GM19324 (cell line): ENCODE measurements around the gene EXOC3L1.

Source experiments
- ATAC-seq: cut with Tn5 transposase; IDR thresholded peaks from one replicate; pipeline ENCODE4 v1.9.1; 2021; ENCODE audit warnings: mild to moderate bottlenecking, moderate library complexity; ENCODE audit not compliant: unreplicated experiment, low FRiP score

Gene EXOC3L1

DNA sequence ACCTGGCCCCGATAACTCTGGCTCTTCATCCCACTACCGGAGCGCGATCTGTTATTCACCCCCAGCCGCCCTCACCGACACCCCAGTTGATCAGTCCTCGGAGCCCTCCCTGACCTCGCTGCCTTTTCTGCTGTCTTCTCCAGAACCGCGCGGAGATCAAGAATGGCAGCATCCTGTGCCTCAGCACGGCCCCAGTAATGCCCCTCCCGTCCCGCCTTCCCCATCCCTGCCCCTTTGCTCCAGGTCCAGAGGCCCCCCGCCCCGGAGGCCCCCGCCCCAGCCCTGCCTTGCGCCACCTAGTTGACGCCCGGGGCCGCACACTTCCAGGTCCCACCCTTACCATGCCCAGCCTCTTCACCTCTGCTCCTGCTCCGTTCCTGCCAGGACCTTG lies 9.9 kb upstream of the EXOC3L1 start:
- no peak for ATAC-seq

DNA sequence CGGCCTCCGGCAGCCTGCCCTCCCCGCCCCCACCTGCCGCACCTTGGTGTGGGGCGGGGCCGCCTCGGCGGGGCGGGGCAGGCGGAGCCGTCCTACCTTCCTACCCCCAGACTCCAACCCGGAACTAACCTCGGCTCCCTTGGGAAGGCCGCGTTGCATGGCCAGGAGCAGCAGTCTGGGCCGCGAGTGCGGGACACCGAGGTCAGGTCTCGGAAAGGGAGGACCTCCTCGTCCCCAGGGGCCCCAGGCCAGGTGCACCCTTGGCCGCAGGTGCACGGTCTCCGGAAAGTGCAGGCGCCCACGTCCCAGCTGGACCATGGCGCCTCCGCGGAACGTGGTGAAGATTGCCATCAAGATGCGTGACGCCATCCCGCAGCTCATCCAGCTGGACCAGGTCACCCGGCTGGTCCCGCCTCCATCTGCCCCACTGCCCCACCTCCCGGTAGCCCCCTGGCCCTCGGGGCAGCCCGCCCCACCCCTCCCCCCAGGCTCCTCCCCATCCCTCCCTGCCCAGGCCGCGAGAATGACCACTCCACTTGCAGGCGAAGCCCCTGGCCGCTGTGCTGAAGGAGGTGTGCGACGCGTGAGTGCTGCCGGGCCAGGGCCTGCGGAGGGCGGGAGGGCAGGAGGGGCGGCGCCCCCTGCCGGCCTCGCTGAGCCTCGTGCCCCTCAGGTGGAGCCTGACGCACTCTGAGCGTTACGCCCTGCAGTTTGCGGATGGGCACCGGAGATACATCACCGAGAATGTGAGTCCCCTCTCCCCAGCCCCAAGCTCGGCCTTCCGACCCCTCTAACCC lies 9.3 kb upstream of the EXOC3L1 start, which contains the start of gene ELMO3:
Gene ELMO3 (plus strand): TSS at position 121 of the 797 bp plus-strand sequence. CDS start 196 bp downstream, at position 317.
- ATAC-seq = no peak

DNA sequence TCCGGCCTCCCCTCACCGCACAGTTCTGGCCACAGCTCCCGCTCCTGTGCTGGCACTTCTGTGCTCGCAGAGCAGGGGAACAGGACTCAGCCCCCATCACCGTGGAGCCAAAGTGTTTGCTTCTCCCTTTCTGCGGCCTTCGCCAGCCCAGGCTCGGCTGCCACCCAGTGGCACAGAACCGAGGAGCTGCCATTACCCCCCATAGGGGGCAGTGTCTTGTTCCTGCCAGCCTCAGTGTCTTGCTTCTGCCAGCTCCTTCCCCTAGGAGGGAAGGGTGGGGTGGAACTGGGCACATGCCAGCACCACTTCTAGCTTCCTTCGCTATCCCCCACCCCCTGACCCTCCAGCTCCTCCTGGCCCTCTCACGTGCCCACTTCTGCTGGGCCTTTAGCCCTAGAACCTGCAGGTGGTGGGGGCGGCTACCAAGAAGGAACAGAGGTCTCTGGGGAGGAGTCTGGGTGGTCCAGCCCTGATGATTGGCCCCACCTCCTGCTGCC lies 8.3 kb upstream of the EXOC3L1 start:
- no peak for ATAC-seq

DNA sequence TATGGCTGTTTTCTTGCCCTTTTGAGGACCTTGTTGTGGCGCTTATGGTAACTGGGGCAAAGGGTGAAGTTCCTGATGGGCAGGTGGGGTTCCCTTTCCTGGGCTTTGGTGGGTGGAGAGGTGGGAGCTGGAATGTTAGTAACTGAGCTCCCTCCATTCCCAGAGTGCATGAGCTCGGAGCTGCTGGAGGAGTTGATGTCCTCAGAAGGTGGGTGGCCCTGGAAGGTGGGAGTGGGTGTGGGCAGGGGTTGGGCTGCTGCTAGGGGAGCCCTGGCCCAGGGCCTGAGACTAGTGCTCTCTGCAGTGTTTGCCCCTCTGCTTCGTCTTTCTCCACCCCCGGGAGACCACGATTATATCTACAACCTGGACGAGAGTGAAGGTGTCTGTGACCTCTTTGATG lies 7.8 kb upstream of the EXOC3L1 start:
- no peak for ATAC-seq

DNA sequence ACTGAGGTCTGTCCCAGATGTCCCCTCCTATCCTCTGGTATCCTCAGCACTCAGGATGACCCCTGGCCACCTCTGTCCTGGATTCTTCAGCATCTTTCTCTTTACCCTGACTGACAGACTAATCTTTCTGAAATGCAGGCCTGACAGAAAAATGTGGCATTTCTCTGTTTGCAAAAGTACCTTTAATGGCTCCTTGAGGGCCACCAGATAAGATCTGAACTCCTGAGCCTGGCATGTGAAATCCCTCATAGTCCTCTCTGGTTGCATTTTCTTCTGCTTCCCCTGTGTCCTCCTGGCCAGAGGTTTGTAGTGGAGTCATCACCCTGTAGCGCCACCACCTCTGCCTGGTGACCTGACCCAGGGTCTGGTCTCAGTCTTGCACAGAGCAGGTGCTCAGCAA lies 6.9 kb upstream of the EXOC3L1 start:
- no peak for ATAC-seq

DNA sequence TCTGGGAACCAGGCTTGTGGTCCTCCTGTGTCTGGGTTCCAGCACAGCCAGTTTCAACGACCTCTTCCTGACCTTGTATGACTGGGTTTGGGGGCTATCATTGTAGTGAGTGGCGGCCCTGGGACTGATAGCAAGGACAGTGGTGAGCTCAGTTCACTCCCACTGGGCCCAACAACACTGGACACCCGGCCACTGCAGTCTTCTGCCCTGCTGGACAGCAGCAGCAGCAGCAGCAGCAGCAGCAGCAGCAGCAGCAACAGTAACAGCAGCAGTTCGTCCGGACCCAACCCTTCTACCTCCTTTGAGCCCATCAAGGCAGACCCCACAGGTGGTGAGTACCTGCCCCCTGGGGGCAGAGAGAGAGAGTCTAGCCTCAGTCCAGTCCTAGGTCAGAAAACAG lies 5.7 kb upstream of the EXOC3L1 start:
- no peak for ATAC-seq

DNA sequence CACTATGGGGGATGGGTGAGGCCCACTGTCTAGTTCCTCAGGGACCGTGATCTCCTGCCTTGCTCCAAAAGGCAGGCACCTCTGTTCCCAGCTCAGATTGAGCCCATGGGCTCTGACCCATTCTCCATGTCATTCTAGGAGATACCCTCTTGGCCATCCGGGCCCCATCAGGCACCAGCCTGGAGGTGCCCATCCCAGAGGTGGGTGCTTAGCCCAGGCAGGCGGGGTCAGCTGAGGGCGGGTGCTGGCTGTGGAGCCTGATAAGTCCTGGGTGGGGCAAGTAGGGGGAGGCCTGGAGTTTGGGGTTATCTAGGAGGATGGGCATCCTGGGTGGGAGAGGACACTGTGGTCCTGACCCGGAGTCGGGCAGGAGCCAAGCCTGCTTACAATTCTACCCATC lies 4.3 kb upstream of the EXOC3L1 start:
- no peak for ATAC-seq

DNA sequence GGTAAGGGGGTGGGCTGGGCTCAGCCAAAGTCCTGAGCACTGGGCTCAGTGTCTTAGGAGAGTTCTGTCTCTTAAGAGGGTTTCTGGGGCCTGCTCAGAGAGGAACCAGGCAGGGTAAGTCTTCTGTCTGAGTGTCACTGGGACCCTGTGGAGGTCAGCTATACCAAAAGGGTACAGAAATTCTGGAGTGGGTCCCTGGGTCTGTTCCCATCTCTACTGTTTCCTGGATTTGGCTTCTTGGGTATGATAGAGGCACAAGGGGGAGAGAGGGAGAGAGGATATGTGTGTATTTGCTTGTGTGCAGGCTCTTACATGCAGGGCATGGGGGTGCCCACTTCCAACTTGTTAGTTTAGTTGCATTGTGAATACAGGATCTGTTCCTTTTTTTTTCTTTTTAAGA lies 3.6 kb upstream of the EXOC3L1 start:
- ATAC-seq = no peak

DNA sequence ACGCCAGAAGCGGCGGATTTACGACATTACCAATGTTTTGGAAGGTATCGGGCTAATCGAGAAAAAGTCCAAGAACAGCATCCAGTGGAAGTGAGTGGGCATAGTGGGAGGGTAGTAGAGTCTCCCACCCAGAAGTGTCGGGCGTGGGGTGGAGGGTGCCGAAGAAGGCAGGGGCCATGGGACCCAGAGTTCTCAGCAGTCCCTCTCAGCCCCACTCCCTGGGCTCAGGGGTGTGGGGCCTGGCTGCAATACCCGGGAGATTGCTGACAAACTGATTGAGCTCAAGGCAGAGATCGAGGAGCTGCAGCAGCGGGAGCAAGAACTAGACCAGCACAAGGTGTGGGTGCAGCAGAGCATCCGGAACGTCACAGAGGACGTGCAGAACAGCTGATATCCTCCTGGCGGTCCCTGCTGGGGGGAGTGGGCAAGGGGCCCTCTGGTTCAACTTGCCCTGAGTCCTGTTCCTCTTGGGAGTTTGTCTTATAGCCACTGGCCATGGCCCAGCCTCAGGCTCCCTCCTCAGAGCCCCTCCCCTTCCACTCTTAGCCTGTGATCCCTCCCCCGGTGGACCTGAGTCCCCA lies 2.9 kb upstream of the EXOC3L1 start:
- ATAC-seq = no peak

DNA sequence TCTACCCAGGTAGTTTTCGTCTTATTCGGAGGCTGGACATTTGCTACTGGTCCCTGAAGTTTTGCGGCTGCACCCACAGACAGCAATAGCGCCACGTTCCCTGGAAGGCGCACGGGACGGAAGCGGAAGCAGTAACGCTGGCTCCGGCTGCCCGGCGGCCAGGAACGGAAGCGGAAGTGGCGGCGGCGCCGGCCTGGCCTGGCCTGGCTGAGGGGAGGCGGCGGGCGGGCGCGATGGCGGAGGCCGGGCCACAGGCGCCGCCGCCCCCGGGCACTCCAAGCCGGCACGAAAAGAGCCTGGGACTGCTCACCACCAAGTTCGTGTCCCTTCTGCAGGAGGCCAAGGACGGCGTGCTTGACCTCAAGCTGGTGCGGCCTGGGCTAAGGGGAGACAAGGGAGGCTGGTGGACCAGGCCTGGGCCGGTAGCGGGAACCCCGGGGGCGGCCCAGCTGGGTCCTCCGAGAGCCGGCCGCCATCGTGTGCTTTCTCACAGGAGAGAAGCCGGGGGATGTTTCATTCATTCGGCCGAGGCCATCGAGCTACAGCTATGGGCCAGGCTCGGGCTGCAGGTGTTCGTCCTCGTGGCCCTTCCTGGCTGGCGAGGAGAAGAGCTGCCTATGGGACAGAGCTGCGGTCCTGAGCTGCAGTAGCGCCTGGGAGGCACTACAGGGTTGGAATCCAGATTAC lies 2.2 kb upstream of the EXOC3L1 start, which contains the start of gene E2F4:
Gene E2F4 (plus strand): TSS at position 161 of the 687 bp plus-strand sequence. CDS start 73 bp downstream, at position 234.
- ATAC-seq = peak; percentile 90

DNA sequence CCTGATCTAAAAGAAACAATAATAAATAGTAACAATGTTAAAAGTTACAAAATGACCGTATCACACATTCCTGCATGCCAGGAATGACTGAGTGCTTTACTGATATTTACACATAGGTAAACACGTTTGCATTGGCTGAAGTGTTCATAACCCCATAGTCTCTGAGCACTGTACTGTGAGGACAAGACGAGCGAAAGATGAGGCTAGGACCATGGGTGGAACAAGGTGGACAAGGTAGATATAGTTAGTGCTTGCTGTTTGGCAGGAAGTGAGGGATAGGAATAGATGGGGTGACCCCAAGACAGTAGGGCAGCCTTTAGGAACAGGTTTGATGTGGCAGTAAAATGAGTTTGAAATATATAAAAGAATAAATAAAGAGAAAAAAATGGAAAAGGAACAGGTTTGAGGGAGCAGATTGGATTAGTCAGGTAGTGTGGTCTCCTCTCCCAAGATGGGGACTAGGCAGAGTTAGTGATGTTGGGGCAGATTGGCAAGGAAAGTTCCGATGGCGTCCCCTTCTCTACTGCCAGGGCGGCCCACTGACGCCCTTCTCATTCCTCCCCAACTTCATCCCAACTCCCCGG lies 1.6 kb upstream of the EXOC3L1 start:
- ATAC-seq = no peak

DNA sequence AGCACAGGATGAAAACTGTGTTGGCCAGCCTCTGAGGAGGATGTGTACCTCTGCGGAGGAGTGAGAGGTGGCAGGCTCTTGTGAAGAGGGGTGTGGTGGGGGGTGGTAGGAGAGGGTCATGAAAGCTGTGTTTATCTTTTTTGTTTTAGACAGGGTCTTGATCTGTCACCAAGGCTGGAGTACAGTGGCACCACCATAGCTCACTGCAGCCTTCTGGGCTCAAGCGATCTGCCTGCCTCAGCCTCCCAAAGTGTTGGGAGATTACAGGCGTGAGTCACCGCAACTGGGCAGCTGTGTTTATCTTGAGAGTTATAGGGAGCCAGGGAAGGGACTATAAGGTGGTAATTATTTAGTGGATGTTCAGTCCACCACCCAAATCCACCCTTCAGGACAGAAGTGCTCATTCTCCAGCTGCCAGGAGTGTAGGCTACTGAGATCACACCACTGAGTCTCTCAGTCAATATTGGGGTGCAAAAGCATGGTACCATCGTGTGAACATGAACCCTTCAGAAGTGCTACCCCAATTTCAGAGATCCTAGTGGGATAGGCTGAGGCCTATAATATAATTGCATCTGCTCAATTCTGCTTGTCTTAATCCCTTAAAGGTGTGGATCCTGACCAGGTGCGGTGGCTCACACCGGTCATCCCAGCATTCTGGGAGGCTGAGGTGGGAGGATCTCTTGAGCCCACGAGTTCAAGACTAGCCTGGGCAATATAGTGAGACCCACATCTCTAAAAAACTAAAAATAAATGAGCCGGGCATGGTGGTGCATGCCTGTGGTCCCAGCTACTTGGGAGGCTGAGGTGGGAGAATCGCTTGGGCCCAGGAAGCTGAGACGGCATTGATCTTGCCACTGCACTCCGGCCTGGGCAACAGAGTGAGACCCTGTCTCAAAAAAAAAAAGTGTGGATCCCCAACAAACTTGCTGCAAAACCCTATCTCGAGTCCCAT lies 788 bp upstream of the EXOC3L1 start:
- no peak for ATAC-seq

DNA sequence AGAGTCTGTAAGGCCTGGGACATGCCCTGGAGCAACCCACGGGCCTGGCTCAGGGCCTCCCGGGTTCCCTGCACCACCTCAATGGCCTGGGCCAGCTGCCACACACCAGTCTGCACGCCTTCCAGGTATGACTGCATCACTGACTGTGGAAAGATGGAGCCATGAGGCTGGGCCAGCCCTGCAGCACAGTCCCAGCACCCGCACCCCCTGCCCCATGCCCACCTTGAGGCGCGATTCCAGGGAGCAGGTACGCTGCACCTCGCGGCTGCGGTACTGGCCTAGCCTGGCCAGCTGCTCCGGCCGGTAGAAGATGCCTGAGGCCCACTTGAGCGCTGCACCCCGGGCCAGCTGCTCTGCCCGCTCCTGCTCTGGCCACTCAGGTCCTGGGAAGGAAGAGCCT lies 1.1 kb downstream of the EXOC3L1 start:
- no peak for ATAC-seq

DNA sequence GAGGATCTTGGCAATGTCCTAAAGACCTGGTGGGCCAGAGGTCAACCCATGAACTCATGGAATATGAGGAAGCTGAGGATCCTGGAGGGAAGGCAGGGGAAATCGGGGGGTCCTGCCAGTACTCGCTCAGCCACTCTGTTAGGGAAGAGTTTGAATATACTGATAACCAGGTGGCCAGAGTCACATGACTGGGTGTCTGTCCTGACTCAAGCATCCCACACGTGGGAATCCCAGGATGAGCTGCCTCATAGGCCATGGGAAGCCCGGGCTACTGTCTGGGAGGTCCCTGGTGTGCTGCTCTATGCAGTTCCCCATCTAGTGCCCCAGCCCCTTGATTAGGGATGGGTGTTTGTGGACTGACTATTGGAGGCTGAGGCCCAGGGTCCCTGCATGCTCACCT lies 1.6 kb downstream of the EXOC3L1 start:
- ATAC-seq = no peak

DNA sequence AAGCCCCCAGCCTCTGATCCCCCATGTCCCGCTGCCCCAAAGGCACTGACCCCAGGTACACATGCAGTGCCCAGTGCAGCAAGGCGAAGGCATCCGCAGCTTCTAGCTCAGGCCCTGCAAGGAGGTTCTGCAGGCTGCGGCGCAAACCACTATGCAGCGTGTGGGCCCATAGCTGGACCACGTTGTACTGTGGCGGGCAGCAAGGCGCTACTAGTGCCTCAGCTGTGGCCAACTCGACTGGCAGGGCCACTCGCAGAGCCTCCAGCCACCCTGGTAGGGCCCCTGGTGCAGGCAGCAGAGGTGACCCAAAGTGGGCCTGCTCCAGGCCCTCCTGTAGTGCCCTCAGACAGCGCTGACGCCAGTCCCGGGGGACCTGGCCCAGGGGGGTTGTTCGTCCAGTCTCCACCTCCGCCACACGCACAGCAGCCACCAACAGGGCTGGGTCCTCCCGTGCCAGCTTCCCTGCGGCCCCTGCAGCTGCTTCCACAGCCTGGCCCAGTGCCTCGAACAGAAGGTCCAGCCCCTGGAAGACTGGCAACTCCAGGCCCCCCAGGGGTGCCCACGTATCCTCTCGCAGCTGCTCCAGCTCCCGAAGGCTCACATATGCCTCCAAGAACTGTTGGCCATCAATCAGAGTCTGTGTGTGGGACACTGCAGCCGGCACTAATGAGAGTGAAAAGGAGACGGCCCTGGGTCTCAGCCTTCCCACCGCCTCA lies 2.6 kb downstream of the EXOC3L1 start:
- ATAC-seq = no peak

DNA sequence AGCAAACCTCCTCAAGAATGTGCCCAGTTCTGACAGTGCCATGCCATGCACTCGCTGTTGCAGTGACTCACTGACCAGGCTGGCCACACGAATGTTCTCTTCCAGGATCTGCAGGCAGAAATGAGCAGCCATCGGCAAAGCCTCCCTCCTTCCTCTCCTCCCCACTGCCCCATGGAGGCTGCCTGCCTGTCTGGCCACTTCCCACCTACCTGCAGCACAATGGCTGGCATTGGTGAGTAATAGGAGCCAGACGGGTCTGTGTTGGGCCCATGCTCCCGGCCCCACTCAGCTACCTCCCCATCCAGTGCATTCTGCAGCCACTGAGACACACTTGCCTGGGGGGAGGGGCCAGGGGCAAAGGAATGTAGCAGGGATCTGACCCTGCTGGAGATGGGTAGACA lies 3.4 kb downstream of the EXOC3L1 start:
- no peak for ATAC-seq

DNA sequence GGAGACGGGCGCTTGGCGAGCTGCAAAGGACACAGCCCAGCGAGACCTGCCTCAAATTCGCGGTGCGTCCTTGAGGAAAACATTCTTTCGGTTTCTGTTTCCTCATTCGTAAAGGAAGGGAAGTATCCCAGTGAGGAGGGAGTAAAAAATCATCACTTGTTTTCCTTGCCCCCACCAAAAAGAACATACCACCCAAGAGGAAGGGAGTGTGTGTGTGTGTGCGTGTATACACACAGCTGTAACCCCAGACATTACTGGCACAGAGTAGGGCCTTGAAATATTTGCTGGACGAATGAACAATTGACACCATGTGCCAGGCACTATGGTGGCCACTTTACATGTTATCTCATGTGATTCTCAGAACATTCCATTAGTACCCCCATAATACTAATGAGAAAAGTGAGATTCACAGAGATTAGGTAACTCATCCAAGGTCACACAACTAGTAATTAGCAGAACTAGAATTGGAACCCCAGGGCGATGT lies 4.2 kb downstream of the EXOC3L1 start:
- ATAC-seq = no peak

DNA sequence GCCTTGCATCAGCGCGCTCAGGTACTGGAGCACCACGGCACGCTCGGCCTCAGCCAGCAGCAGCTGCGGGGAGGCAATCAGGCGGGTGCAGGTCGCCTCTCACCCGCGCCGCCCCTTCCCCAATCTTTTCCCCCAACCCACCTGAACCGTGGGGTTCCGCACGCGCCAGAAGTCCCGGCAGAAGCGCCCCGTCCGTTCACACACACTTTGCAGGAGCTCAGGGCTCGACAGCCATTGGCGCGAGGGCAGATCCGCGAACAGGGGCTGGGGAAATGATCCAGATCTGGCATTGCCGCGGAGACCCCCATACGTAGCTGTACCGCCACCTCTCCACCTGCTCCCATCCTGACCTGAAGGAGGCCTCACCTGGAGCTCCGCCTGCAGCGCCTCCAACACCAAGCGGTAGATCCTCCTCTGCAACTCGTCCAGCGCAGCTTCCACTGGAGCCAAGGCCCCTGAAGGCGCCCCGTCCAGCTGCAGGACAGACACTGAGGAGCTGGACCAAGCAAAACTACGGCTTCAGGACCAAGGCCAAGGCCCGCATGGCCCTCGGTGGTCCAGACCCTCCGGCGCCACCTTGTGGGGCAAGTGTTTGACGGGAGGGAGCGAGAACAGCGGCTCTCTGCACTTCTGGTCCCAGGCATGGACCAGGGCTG lies 4.8 kb downstream of the EXOC3L1 start:
- ATAC-seq = no peak
